Activated naive CD4-positive, alpha-beta T cell treated with anti-CD3 and anti-CD28 coated beads for 36 hours (primary cell): ENCODE results near the gene IFIH1. TPM values are rescaled to one million over a fixed set of nuclear protein-coding genes. Genes with fewer than 3 reads are reported as not detected.

ENCODE experiments used
- CTCF ChIA-PET: fragments of 350-600 bp; sonication (Branson Sonifier 250); formaldehyde crosslinking; loops from one replicate; lab custom pipeline; 2021; ENCODE audit warnings: antibody characterized with exemption; lab: Charles Lee
- DNase-seq: peaks from one replicate; pipeline ENCODE4 v3.0.0-alpha.2; 2020
- H3K27ac Mint-ChIP-seq: one replicate; pipeline ENCODE4 v1.8.0; 2021; ENCODE audit warnings: mild to moderate bottlenecking, mixed read lengths
- H3K27me3 Mint-ChIP-seq: one replicate; pipeline ENCODE4 v1.8.0; 2021; ENCODE audit warnings: low read depth, mixed read lengths
- H3K36me3 Mint-ChIP-seq: one replicate; pipeline ENCODE4 v1.8.0; 2021; ENCODE audit warnings: low read depth, mixed read lengths
- H3K4me1 Mint-ChIP-seq: one replicate; pipeline ENCODE4 v1.8.0; 2021; ENCODE audit warnings: low read depth, mixed read lengths
- H3K4me3 Mint-ChIP-seq: one replicate; pipeline ENCODE4 v1.8.0; 2021; ENCODE audit warnings: mild to moderate bottlenecking, moderate library complexity, mixed read lengths
- H3K9me3 Mint-ChIP-seq: one replicate; pipeline ENCODE4 v1.8.0; 2021; ENCODE audit warnings: mixed read lengths
- intact Hi-C: fragments of 100-400 bp; cut with micrococcal nuclease; formaldehyde crosslinking; loops from one replicate; pipeline ENCODE4 v1.15.1; 2023
- total RNA-seq, 2 experiments: library from RNA; stranded (reverse); gene quantifications; one replicate each; pipeline ENCODE4 v1.2.3, GENCODE V29; 2021

The IFIH1 gene
- total RNA-seq, 2 experiments from 2014 or later = 33.8 to 34.6 TPM

- Mint-ChIP-seq H3K4me1 (no peaks in the 10 kb centered on the region), H3K9me3 (no peaks in the 10 kb centered on the region), H3K36me3 (no peaks in the 10 kb centered on the region), H3K27me3 (no peaks in the 10 kb centered on the region), H3K4me3 (no peak overlapping the region), H3K27ac (no peak overlapping the region)
- intact Hi-C loops = no loop called here
- CTCF ChIA-PET = interaction anchor here (0.6 to 1.7 kb wide), 6 partner anchors 9 to 124 kb away, joined by 3 to 4 read pairs (median 3); partner anchors contain the start of gene GCA
- no peak for DNase-seq
Measured at GRCh38 chr2:162328424-162329157, 10.1 kb upstream of the IFIH1 start.

- no peaks in the 10 kb centered on the region for H3K9me3 Mint-ChIP-seq
- H3K27ac Mint-ChIP-seq = no peak overlapping the region
- no peaks in the 10 kb centered on the region for H3K36me3 Mint-ChIP-seq
- no peaks in the 10 kb centered on the region for H3K27me3 Mint-ChIP-seq
- no peaks in the 10 kb centered on the region for H3K4me1 Mint-ChIP-seq
- DNase-seq = no peak
- intact Hi-C loops = loop anchor here (2.0 kb wide), 1 partner anchor 805 kb away; no protein-coding TSS in a partner anchor
- no peak overlapping the region for H3K4me3 Mint-ChIP-seq
- CTCF ChIA-PET = interaction anchor here (0.7 to 2.2 kb wide), 3 partner anchors 10 to 15 kb away, joined by 3 to 8 read pairs (median 3); no protein-coding TSS in a partner anchor
Measured at GRCh38 chr2:162327806-162328205, 9.3 kb upstream of the IFIH1 start.

DNA sequence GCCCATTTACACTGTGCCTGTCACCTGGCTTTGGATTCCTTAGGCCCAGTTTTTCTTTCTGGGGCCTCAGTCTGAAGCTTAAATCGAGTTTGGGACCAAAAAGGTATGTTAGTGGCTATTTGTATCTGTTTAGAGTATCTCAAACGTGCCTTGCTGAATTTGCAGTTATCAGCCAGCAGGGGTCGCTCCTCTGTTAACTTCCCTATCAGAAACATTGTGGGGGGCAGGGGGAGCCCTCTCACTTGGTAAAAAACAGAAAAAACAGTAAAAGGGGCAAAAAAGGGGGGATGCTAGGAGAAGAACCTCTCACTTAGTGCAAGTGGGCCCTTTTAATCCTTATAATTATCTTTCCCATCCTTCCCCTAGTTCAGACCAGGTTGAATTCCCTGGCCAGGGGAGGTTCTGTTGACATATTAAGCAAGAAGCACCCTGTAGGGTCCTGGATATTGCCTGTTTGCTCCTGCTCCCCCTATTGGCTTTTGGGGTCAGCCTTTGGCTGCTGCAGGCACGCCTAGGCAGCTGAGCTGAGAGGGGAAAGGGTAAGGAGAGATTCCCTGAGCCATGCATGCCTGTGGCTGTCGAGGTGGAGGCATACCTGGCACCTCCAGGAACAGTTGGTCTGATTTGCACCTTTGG is 8.8 kb upstream of the IFIH1 start:
- intact Hi-C loops = loop anchor here (2.0 kb wide), 1 partner anchor 806 kb away; no protein-coding TSS in a partner anchor
- no peak overlapping the region for H3K4me3 Mint-ChIP-seq
- H3K36me3 Mint-ChIP-seq = no peaks in the 10 kb centered on the region
- H3K27me3 Mint-ChIP-seq = no peaks in the 10 kb centered on the region
- no peak overlapping the region for H3K27ac Mint-ChIP-seq
- CTCF ChIA-PET = interaction anchor here (1.7 to 2.2 kb wide), 2 partner anchors 10 to 16 kb away, joined by 3 to 8 read pairs; no protein-coding TSS in a partner anchor
- no peaks in the 10 kb centered on the region for H3K9me3 Mint-ChIP-seq
- no peaks in the 10 kb centered on the region for H3K4me1 Mint-ChIP-seq
- DNase-seq = peak; percentile 45

DNA sequence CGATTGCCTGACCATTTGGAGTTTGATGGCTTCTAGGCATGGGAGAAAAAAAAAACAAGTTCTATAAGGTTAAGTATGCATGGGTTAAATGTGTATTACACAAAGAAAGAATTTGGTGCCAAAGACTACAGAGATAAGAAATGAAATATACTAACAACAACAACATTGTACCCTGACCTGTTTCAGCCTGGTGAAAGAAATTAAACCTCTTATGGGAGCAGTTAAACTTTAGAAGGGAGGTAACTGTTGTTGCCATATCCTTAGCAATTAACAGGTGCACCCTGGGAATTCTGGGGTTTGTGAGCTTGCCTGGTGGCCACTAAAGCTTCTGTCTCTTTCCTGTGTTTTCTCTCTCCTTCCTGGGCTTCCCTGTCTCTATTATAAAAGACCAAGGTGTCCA is 6.5 kb upstream of the IFIH1 start:
- no peak for DNase-seq
- CTCF ChIA-PET = interaction anchor here (1.4 kb wide), 1 partner anchor 9 kb away, joined by 4 read pairs; no protein-coding TSS in a partner anchor
- Mint-ChIP-seq H3K27me3 (no peaks in the 10 kb centered on the region), H3K4me1 (peaks cover 15% of the 10 kb centered on the region), H3K27ac (no peak overlapping the region), H3K4me3 (no peak overlapping the region), H3K9me3 (no peaks in the 10 kb centered on the region), H3K36me3 (no peaks in the 10 kb centered on the region)
- intact Hi-C loops = no loop called here

GRCh38 chr2:162320864-162321517 is 2.5 kb upstream of the IFIH1 start:
- Mint-ChIP-seq H3K4me3 (no peak overlapping the region), H3K36me3 (peaks cover 6% of the 10 kb centered on the region), H3K27me3 (no peaks in the 10 kb centered on the region), H3K27ac (no peak overlapping the region), H3K4me1 (peaks cover 33% of the 10 kb centered on the region), H3K9me3 (no peaks in the 10 kb centered on the region)
- CTCF ChIA-PET = interaction anchor here (2.3 kb wide), 1 partner anchor 14 kb away, joined by 11 read pairs; no protein-coding TSS in a partner anchor
- intact Hi-C loops = no loop called here
- DNase-seq = no peak

DNA sequence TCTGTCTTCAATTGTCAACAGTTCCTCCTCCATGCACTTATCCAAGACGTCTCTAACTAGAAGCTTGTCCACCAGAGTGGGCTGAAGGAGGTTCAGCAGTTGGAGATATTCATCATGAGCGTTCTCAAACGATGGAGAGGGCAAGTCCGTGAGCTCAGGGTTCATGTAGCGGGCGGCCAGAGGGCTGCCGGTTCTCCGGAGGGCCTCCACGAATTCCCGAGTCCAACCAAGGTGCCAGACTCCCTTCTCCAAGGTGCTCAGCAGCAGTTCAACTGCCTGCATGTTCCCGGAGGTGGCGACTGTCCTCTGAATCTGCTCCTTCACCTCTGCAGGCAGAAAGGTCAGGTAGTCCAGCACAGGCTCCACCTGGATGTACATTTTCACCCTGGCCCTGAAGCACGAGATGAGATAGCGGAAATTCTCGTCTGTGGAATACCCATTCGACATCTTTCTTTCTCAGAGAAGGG is 590 bp downstream of the IFIH1 start:
- Mint-ChIP-seq H3K9me3 (no peaks in the 10 kb centered on the region), H3K4me1 (peaks cover 53% of the 10 kb centered on the region), H3K4me3 (peak overlapping the region; percentile 94), H3K36me3 (peaks cover 17% of the 10 kb centered on the region), H3K27me3 (no peaks in the 10 kb centered on the region), H3K27ac (peak overlapping the region; percentile 88)
- intact Hi-C loops = loop anchor here (1.0 to 5.0 kb wide), 9 partner anchors 17 to 1158 kb away; partner anchors contain the start of genes DPP4, GCA and TANK
- CTCF ChIA-PET = interaction anchor here (1.0 kb wide), 1 partner anchor 20 kb away, joined by 3 read pairs; no protein-coding TSS in a partner anchor
- peak; percentile 48 for DNase-seq

DNA sequence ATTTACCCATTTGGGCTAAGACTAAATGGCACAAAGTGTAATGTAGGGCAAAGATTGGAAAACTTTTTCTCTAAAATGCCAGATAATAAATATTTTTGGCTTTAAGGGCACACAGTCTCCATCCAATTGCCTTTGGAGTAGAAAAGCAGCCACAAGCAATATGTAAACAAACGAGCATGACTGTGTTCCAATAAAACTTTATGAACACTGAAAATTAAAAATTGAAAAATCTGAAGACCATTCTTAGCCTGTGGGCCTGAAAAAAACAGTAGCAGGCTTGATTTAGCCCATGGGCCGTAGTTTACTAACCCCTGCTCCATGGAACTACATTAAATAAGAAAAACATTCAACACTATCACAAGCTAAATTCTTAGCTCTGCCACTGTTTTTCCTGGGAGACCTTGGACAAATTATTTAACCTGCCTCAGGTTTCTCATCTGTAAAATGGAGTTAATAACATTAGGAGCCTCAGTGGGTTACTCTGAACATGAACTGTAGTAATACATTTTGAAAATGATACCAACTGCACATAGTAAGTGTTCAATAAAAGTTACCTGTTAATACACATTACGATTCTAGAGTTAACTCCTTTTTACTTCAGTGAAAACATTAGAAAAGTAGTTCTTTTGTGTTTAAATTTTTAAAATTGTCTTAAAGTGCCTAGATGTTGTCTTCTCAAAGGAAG is 1.3 kb downstream of the IFIH1 start:
- peak overlapping the region; percentile 94 for H3K4me3 Mint-ChIP-seq
- no peaks in the 10 kb centered on the region for H3K9me3 Mint-ChIP-seq
- H3K36me3 Mint-ChIP-seq = peaks cover 17% of the 10 kb centered on the region
- H3K4me1 Mint-ChIP-seq = peaks cover 60% of the 10 kb centered on the region
- H3K27ac Mint-ChIP-seq = peak overlapping the region; percentile 88
- no peak for DNase-seq
- intact Hi-C loops = loop anchor here (5.0 kb wide), 4 partner anchors 245 to 1075 kb away; partner anchors contain the start of gene DPP4
- CTCF ChIA-PET = interaction anchor here (1.0 kb wide), 1 partner anchor 19 kb away, joined by 3 read pairs; no protein-coding TSS in a partner anchor
- no peaks in the 10 kb centered on the region for H3K27me3 Mint-ChIP-seq

- Mint-ChIP-seq H3K36me3 (peaks cover 17% of the 10 kb centered on the region), H3K27me3 (no peaks in the 10 kb centered on the region), H3K4me3 (peak overlapping the region; percentile 94), H3K27ac (peak overlapping the region; percentile 41), H3K4me1 (peaks cover 65% of the 10 kb centered on the region), H3K9me3 (no peaks in the 10 kb centered on the region)
- DNase-seq = no peak
- CTCF ChIA-PET = interaction anchor here (1.0 to 1.6 kb wide), 3 partner anchors 12 to 18 kb away, joined by 3 to 10 read pairs (median 3); no protein-coding TSS in a partner anchor
- intact Hi-C loops = loop anchor here (5.0 kb wide), 4 partner anchors 244 to 1074 kb away; partner anchors contain the start of gene DPP4
Measured at GRCh38 chr2:162316590-162316989, 1.9 kb downstream of the IFIH1 start.

DNA sequence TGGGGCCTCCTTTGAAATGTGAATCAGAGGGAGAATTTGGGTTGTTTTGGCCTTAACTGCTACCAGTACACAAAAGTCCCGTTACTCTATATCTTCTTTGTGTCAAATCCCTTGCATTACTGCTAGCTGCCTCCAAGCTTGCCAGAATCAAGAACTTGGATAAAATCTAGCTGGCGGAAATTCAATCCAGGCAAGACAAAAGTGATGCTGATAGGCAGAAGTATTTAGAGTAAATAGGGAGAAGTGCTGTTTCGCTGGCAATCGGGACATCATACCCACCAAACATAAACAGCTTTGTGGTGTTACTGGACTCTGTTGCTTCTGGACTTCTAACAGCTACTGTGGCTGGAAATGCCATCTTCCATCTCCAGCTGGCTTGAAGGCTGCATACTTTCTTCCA is 2.5 kb downstream of the IFIH1 start:
- CTCF ChIA-PET = interaction anchor here (0.7 to 1.6 kb wide), 3 partner anchors 9 to 18 kb away, joined by 3 to 10 read pairs (median 3); no protein-coding TSS in a partner anchor
- Mint-ChIP-seq H3K27me3 (no peaks in the 10 kb centered on the region), H3K9me3 (no peaks in the 10 kb centered on the region), H3K36me3 (peaks cover 18% of the 10 kb centered on the region), H3K27ac (no peak overlapping the region), H3K4me1 (peaks cover 62% of the 10 kb centered on the region), H3K4me3 (peak overlapping the region; percentile 94)
- DNase-seq = no peak
- intact Hi-C loops = loop anchor here (5.0 kb wide), 4 partner anchors 244 to 1074 kb away; partner anchors contain the start of gene DPP4

- H3K27me3 Mint-ChIP-seq = no peaks in the 10 kb centered on the region
- CTCF ChIA-PET = interaction anchor here (0.7 to 2.0 kb wide), 4 partner anchors 9 to 136 kb away, joined by 3 to 9 read pairs (median 6); no protein-coding TSS in a partner anchor
- peaks cover 31% of the 10 kb centered on the region for H3K36me3 Mint-ChIP-seq
- DNase-seq = no peak
- intact Hi-C loops = no loop called here
- H3K27ac Mint-ChIP-seq = no peak overlapping the region
- no peaks in the 10 kb centered on the region for H3K9me3 Mint-ChIP-seq
- peaks cover 48% of the 10 kb centered on the region for H3K4me1 Mint-ChIP-seq
- H3K4me3 Mint-ChIP-seq = no peak overlapping the region
Measured at GRCh38 chr2:162312853-162313252, 5.6 kb downstream of the IFIH1 start.
